IMR-90 (cell line): Measurements from ENCODE around the gene APLN. TPM values are rescaled to one million over a fixed set of nuclear protein-coding genes. Genes with fewer than 3 reads are reported as not detected.

Source experiments
- ATAC-seq: fragments of 200-7000 bp; cut with Tn5 transposase; 2 replicates; pipeline ENCODE4 v1.9.1; 2020; ENCODE audit warnings: low read depth, mild to moderate bottlenecking, moderate library complexity
- BruUV-seq: library from RNA; stranded (reverse); fragments of 400-500 nt; replicated peaks from 2 replicates; lab custom pipeline; 2021; lab: Mats Ljungman, UMichigan
- CTCF ChIA-PET: fragments of 300-600 bp; formaldehyde crosslinking; extraction: SDS; loops from one replicate; lab custom pipeline; 2021; ENCODE audit warnings: antibody characterized with exemption; lab: Yijun Ruan, JAX
- POLR2A ChIA-PET: fragments of 300-600 bp; sonication (Branson Sonifier 250); formaldehyde crosslinking; loops from one replicate; lab custom pipeline; 2022; ENCODE audit warnings: antibody characterized with exemption; ENCODE audit not compliant: unreplicated experiment; lab: Charles Lee
- DNase-seq: peaks from one replicate; pipeline ENCODE4 v3.0.0; 2013
- H2AFZ ChIP-seq: replicated peaks from 2 replicates; pipeline ENCODE3; 2013; ENCODE audit warnings: low read length, mild to moderate bottlenecking; ENCODE audit not compliant: poor library complexity
- H2AK5ac ChIP-seq: 2 replicates; pipeline ENCODE4 v1.6.1; 2013; ENCODE audit warnings: low read depth, low read length, inconsistent platforms
- H2AK9ac ChIP-seq: replicated peaks from 2 replicates; pipeline ENCODE3; 2013; ENCODE audit warnings: mild to moderate bottlenecking, low read depth, low read length, moderate library complexity; ENCODE audit not compliant: poor library complexity
- H2BK120ac ChIP-seq: 2 replicates; pipeline ENCODE4 v1.6.1; 2013; ENCODE audit warnings: low read depth, low read length, inconsistent platforms
- H2BK15ac ChIP-seq: 3 replicates; pipeline ENCODE4 v1.6.1; 2013; ENCODE audit warnings: low read depth, low read length, inconsistent platforms
- H2BK20ac ChIP-seq: 2 replicates; pipeline ENCODE4 v1.6.1; 2013; ENCODE audit warnings: low read depth, mild to moderate bottlenecking, inconsistent platforms, low read length, moderate library complexity
- H2BK5ac ChIP-seq: 2 replicates; pipeline ENCODE4 v1.6.1; 2013; ENCODE audit warnings: mild to moderate bottlenecking, low read depth, low read length, inconsistent platforms; ENCODE audit not compliant: poor library complexity, severe bottlenecking
- H3K14ac ChIP-seq: replicated peaks from 2 replicates; pipeline ENCODE4 v1.6.1; 2013; ENCODE audit warnings: low read depth, low read length, inconsistent platforms
- H3K18ac ChIP-seq: 2 replicates; pipeline ENCODE4 v1.6.1; 2013; ENCODE audit warnings: low read depth, low read length, control low read depth
- H3K23ac ChIP-seq: 2 replicates; pipeline ENCODE4 v1.6.1; 2013; ENCODE audit warnings: low read depth, low read length, inconsistent platforms
- H3K27ac ChIP-seq: 2 replicates; pipeline ENCODE4 v1.5.1; 2013; ENCODE audit warnings: mild to moderate bottlenecking, control low read depth, low read length; ENCODE audit not compliant: insufficient read depth
- H3K27me3 ChIP-seq: 2 replicates; pipeline ENCODE4 v1.6.1; 2013; ENCODE audit warnings: low read length; ENCODE audit not compliant: control insufficient read depth, insufficient read depth
- H3K36me3 ChIP-seq: 2 replicates; pipeline ENCODE4 v1.6.1; 2013; ENCODE audit warnings: low read length, mixed read lengths; ENCODE audit not compliant: control insufficient read depth, insufficient read depth
- H3K4ac ChIP-seq: 2 replicates; pipeline ENCODE4 v1.6.1; 2013; ENCODE audit warnings: low read depth, low read length, inconsistent platforms
- H3K4me1 ChIP-seq: 2 replicates; pipeline ENCODE4 v1.6.1; 2013; ENCODE audit warnings: low read length, mixed read lengths; ENCODE audit not compliant: control insufficient read depth, insufficient read depth
- H3K4me2 ChIP-seq: 2 replicates; pipeline ENCODE4 v1.6.1; 2013; ENCODE audit warnings: low read depth, mild to moderate bottlenecking, control low read depth, low read length, moderate library complexity
- H3K4me3 ChIP-seq: 2 replicates; pipeline ENCODE4 v1.5.1; 2013; ENCODE audit warnings: low read depth, mild to moderate bottlenecking, control low read depth, low read length, moderate library complexity; ENCODE audit not compliant: insufficient read depth
- H3K56ac ChIP-seq: 2 replicates; pipeline ENCODE4 v1.6.1; 2013; ENCODE audit warnings: low read length, inconsistent platforms; ENCODE audit not compliant: insufficient read depth; ENCODE audit errors: extremely low read depth
- H3K79me1 ChIP-seq, 2 experiments: 2 replicates each; pipeline ENCODE4 v1.6.1; 2013; ENCODE audit warnings: low read length in 2 of 2, inconsistent platforms in 1 of 2, low read depth in 1 of 2
- H3K9ac ChIP-seq: 2 replicates; pipeline ENCODE4 v1.6.1; 2013; ENCODE audit warnings: low read depth, low read length, control low read depth
- H3K9me1 ChIP-seq: 2 replicates; pipeline ENCODE4 v1.6.1; 2013; ENCODE audit warnings: low read length, inconsistent platforms; ENCODE audit not compliant: insufficient read depth
- H3K9me3 ChIP-seq: 2 replicates; pipeline ENCODE4 v1.6.1; 2013; ENCODE audit warnings: low read length; ENCODE audit not compliant: control insufficient read depth, insufficient read depth
- H4K20me1 ChIP-seq: 2 replicates; pipeline ENCODE4 v1.6.1; 2013; ENCODE audit warnings: low read length, inconsistent platforms; ENCODE audit not compliant: insufficient read depth
- H4K5ac ChIP-seq: 2 replicates; pipeline ENCODE4 v1.6.1; 2013; ENCODE audit warnings: mild to moderate bottlenecking, low read depth, low read length, control low read depth
- H4K8ac ChIP-seq, 2 experiments: 2 replicates each; pipeline ENCODE4 v1.6.1; 2013; ENCODE audit warnings: low read depth in 2 of 2, low read length in 2 of 2, control low read depth in 1 of 2, inconsistent platforms in 1 of 2
- H4K91ac ChIP-seq: 2 replicates; pipeline ENCODE4 v1.6.1; 2013; ENCODE audit warnings: low read depth, low read length, inconsistent platforms; ENCODE audit not compliant: insufficient read depth
- CEBPB ChIP-seq: IDR thresholded peaks from 2 replicates; pipeline ENCODE4 v1.6.1; 2012; ENCODE audit warnings: low read depth, low read length, improper control_type of control experiment
- CHD1 ChIP-seq: IDR thresholded peaks from 2 replicates; pipeline ENCODE4 v1.6.1; 2012; ENCODE audit warnings: low read depth, low read length, improper control_type of control experiment
- ELK1 ChIP-seq: fragments of 150-350 bp; IDR thresholded peaks from 2 replicates; pipeline ENCODE4 v1.6.1; 2016; ENCODE audit warnings: low read depth, mild to moderate bottlenecking, low read length, moderate library complexity, borderline replicate concordance
- FOS ChIP-seq: fragments of 150-350 bp; IDR thresholded peaks from 2 replicates; pipeline ENCODE4 v1.6.1; 2016; ENCODE audit warnings: low read depth, low read length
- MAZ ChIP-seq: IDR thresholded peaks from 2 replicates; pipeline ENCODE4 v1.6.1; 2012; ENCODE audit warnings: low read depth, mild to moderate bottlenecking, low read length, improper control_type of control experiment, moderate library complexity, borderline replicate concordance
- MXI1 ChIP-seq: IDR thresholded peaks from 2 replicates; pipeline ENCODE4 v1.6.1; 2012; ENCODE audit warnings: low read depth, mild to moderate bottlenecking, low read length, moderate library complexity, borderline replicate concordance
- NFE2L2 ChIP-seq: fragments of 150-350 bp; IDR thresholded peaks from 2 replicates; pipeline ENCODE4 v1.6.1; 2016; ENCODE audit warnings: low read depth, mild to moderate bottlenecking, low read length
- POLR2A ChIP-seq: IDR thresholded peaks from 2 replicates; pipeline ENCODE4 v1.6.1; 2012; ENCODE audit warnings: mild to moderate bottlenecking, low read depth, low read length
- RAD21 ChIP-seq: IDR thresholded peaks from 2 replicates; pipeline ENCODE4 v1.6.1; 2012; ENCODE audit warnings: low read length, improper control_type of control experiment
- RCOR1 ChIP-seq: IDR thresholded peaks from 2 replicates; pipeline ENCODE4 v1.6.1; 2012; ENCODE audit warnings: mild to moderate bottlenecking, low read length, improper control_type of control experiment; ENCODE audit not compliant: insufficient replicate concordance
- RFX5 ChIP-seq: IDR thresholded peaks from 2 replicates; pipeline ENCODE4 v1.8.0; 2012; ENCODE audit warnings: low read depth, mild to moderate bottlenecking, low read length, moderate library complexity
- SMC3 ChIP-seq: fragments of 150-350 bp; IDR thresholded peaks from 2 replicates; pipeline ENCODE4 v1.6.1; 2016; ENCODE audit warnings: low read depth, mild to moderate bottlenecking, antibody characterized with exemption, low read length, moderate library complexity
- USF2 ChIP-seq: fragments of 150-350 bp; IDR thresholded peaks from 2 replicates; pipeline ENCODE4 v1.6.1; 2017; ENCODE audit warnings: mild to moderate bottlenecking, antibody characterized with exemption, low read length, low read depth
- WGBS, 2 experiments: methylation state at CpG; one replicate each; pipeline versions ENCODE4 v1.1.5 to v1.1.7; 2013; ENCODE audit warnings: missing lambda C conversion rate in 2 of 2; ENCODE audit not compliant: insufficient read length in 1 of 2; ENCODE audit errors: extremely low coverage in 2 of 2; 5-methylcytosine and 5-hydroxymethylcytosine counted together
- dilution Hi-C: fragments of 300-500 bp; cut with HindIII; formaldehyde crosslinking; loops from one replicate; pipeline ENCODE4 v1.14.3; 2018; ENCODE audit warnings: low sequenced_read_pairs; ENCODE audit not compliant: unreplicated experiment
- in situ Hi-C: fragments of 300-500 bp; cut with MboI; formaldehyde crosslinking; loops from 3 replicates; pipeline ENCODE4 v1.14.3; 2019; ENCODE audit warnings: low sequenced_read_pairs, inconsistent platforms, mixed read lengths
- intact Hi-C: fragments of 100-400 bp; cut with micrococcal nuclease; formaldehyde crosslinking; loops from 2 replicates; pipeline ENCODE4 v1.10.0; 2022
- polyA plus RNA-seq, 3 experiments: library from polyadenylated mRNA; depleted of rRNA; stranded (reverse); fragments of >200 nt; gene quantifications; 2 replicates each; pipeline ENCODE4 v1.2.3, GENCODE V29; 2012; ENCODE audit warnings: low replicate concordance in 1 of 3
- total RNA-seq: library from RNA; depleted of rRNA; stranded (reverse); fragments of >200 nt; gene quantifications from 2 replicates; pipeline ENCODE4 v1.2.3, GENCODE V29; 2012
- TF ChIP-seq, protein P1 (sequence below): conservative IDR thresholded peaks from 2 replicates; pipeline ENCODE4 v1.5.1; 2012; ENCODE audit warnings: mild to moderate bottlenecking, low read depth, low read length, improper control_type of control experiment

Gene APLN
- total and polyA plus RNA-seq, 2 of the 4 experiments (the other 2 are of a cell fraction), result 0.18 to 0.72 TPM

DNA sequence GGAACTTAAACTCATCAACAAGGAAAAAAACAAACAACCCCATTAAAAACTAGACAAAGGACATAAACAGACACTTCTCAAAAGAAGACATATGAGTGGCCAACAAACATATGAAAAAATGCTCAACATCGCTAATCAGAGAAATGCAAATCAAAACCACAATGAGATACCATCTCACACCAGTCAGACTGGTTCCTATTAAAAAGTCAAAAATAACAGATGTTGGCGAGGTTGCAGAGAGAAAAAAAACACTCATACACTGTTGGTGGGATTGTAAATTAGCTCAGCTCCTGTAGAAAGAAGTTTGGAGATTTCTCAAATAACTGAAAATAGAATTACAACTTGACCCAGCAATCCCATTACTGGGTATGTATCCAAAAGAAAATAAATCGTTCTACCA is 28.7 kb downstream of the APLN start:
- no peak overlapping the region for H4K91ac ChIP-seq
- dilution Hi-C loops, result no loop called here
- H3K56ac ChIP-seq, result no peak overlapping the region
- no peak overlapping the region for H2BK15ac ChIP-seq
- intact Hi-C loops, result no loop called here
- peaks cover 5% of the 10 kb centered on the region for H3K27me3 ChIP-seq
- ATAC-seq, result no peak
- no peaks in the 10 kb centered on the region for H3K36me3 ChIP-seq
- no peak overlapping the region for H3K23ac ChIP-seq
- BruUV-seq, result no TSS peak
- no peak overlapping the region for H3K4me3 ChIP-seq
- no peaks in the 10 kb centered on the region for H3K4me1 ChIP-seq
- TF ChIP-seq FOS, result no peak
- no peak for TF ChIP-seq CHD1
- TF ChIP-seq RCOR1, result no peak
- TF ChIP-seq USF2, result no peak
- TF ChIP-seq POLR2A, result no peak
- no peak for TF ChIP-seq SMC3
- TF ChIP-seq ELK1, result no peak
- TF ChIP-seq, protein P1, sequence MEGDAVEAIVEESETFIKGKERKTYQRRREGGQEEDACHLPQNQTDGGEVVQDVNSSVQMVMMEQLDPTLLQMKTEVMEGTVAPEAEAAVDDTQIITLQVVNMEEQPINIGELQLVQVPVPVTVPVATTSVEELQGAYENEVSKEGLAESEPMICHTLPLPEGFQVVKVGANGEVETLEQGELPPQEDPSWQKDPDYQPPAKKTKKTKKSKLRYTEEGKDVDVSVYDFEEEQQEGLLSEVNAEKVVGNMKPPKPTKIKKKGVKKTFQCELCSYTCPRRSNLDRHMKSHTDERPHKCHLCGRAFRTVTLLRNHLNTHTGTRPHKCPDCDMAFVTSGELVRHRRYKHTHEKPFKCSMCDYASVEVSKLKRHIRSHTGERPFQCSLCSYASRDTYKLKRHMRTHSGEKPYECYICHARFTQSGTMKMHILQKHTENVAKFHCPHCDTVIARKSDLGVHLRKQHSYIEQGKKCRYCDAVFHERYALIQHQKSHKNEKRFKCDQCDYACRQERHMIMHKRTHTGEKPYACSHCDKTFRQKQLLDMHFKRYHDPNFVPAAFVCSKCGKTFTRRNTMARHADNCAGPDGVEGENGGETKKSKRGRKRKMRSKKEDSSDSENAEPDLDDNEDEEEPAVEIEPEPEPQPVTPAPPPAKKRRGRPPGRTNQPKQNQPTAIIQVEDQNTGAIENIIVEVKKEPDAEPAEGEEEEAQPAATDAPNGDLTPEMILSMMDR, result no peak
- TF ChIP-seq CEBPB, result no peak
- TF ChIP-seq RAD21, result no peak
- TF ChIP-seq MXI1, result no peak
- no peak for TF ChIP-seq RFX5
- TF ChIP-seq MAZ, result no peak
- no peak for TF ChIP-seq NFE2L2
- H3K27ac ChIP-seq, result no peak overlapping the region
- WGBS, 2 experiments, result no CpG with 5 or more reads among the region's 3 CpGs
- in situ Hi-C loops, result no loop called here
- H3K9ac ChIP-seq, result no peak overlapping the region
- DNase-seq, result no peak
- H4K8ac ChIP-seq, result no peak overlapping the region
- H4K5ac ChIP-seq, result no peak overlapping the region
- H3K18ac ChIP-seq, result no peak overlapping the region
- H2AK5ac ChIP-seq, result no peak overlapping the region
- no peak overlapping the region for H2AFZ ChIP-seq
- H2BK20ac ChIP-seq, result no peak overlapping the region
- no peak overlapping the region for H2AK9ac ChIP-seq
- no peak overlapping the region for H2BK5ac ChIP-seq
- no peak overlapping the region for H3K14ac ChIP-seq
- no peaks in the 10 kb centered on the region for H3K79me1 ChIP-seq
- ChIA-PET CTCF (interaction anchor here (0.7 kb wide), 1 partner anchor 11 kb away, joined by 3 read pairs; no protein-coding TSS in a partner anchor), POLR2A (no interaction called here)
- no peaks in the 10 kb centered on the region for H4K20me1 ChIP-seq
- H3K9me3 ChIP-seq, result no peaks in the 10 kb centered on the region; the same call in 1 of the 2 replicates
- H3K9me1 ChIP-seq, result no peaks in the 10 kb centered on the region
- H3K4me2 ChIP-seq, result no peak overlapping the region
- H3K4ac ChIP-seq, result no peak overlapping the region
- H2BK120ac ChIP-seq, result no peak overlapping the region
